ENCODE data around the gene NPR3. TPM values are rescaled to one million over a fixed set of nuclear protein-coding genes. Genes with fewer than 3 reads are reported as not detected.

NPR3 gene
- total and polyA plus RNA-seq, 2 of the 8 experiments (the other 6 are each of a cell fraction or from before 2014, with no cell fraction given), result not detected

- no peak overlapping the region for H2BK15ac ChIP-seq (ENCODE audit: low read length)
- H3K79me1 ChIP-seq (ENCODE audit: low read depth, low read length), result no peaks in the 10 kb centered on the region; the same call in 1 of the 2 replicates
- no peak for DNase-seq (ENCODE audit: low read depth in 1 of 2, low spot score in 2 of 2)
- no peak overlapping the region for H2BK20ac ChIP-seq (ENCODE audit: low read length)
- H3K36me3 ChIP-seq (ENCODE audit: control insufficient read depth in 2 of 4, insufficient read depth in 4 of 4, low read length in 3 of 4), result no peaks in the 10 kb centered on the region; a peak in 1 of 8 replicates
- H2AK5ac ChIP-seq (ENCODE audit: low read depth, low read length), result no peak overlapping the region
- H3K4ac ChIP-seq (replicated peaks; ENCODE audit: insufficient read length, low read depth, low read length), result no peak overlapping the region
- H3K4me2 ChIP-seq (ENCODE audit: insufficient read depth in 1 of 2, low read depth in 2 of 2, low read length in 2 of 2), result no peak overlapping the region
- H4K5ac ChIP-seq (ENCODE audit: insufficient read length, low read depth, low read length), result no peak overlapping the region
- no peak overlapping the region for H4K91ac ChIP-seq (replicated peaks; ENCODE audit: insufficient read length, low read length)
- H2BK120ac ChIP-seq (replicated peaks; ENCODE audit: low read depth, low read length), result no peak overlapping the region
- WGBS, 2 experiments (ENCODE audit: extremely low coverage in 1 of 2, insufficient coverage in 1 of 2, insufficient read length in 1 of 2, insufficient replicate concordance in 2 of 2, low coverage in 1 of 2, low lambda C conversion rate in 2 of 2, missing lambda C conversion rate in 1 of 2), result 83% methylated on average over 2 of the region's 2 CpGs; no CpG with 5 or more reads in 1 of the 2 experiments
- peaks cover 0 to 2% (median 1%) of the 10 kb centered on the region in 4 experiments; a peak in 2 of 7 replicates for H3K4me1 ChIP-seq (replicated peaks in 1 of 4; ENCODE audit: control insufficient read depth in 3 of 4, insufficient read depth in 4 of 4, low read length in 3 of 4)
- H3K18ac ChIP-seq (ENCODE audit: extremely low read depth, low read length), result no peak overlapping the region
- H3K4me3 ChIP-seq (ENCODE audit: extremely low read depth in 1 of 4, insufficient read depth in 2 of 4, low read depth in 3 of 4, low read length in 4 of 4), result no peak overlapping the region
- no peaks in the 10 kb centered on the region for H3K27me3 ChIP-seq (replicated peaks in 1 of 4; ENCODE audit: control insufficient read depth in 3 of 4, extremely low read depth in 1 of 4, insufficient read depth in 3 of 4, low read length in 3 of 4)
- H2AFZ ChIP-seq (ENCODE audit: low read length), result no peak overlapping the region
- no peak overlapping the region for H3K23ac ChIP-seq (ENCODE audit: insufficient read length)
- no peak overlapping the region for H3K27ac ChIP-seq (ENCODE audit: low read depth, low read length)
- CTCF ChIA-PET (ENCODE audit: partially characterized antibody), result no interaction called here
- no peak overlapping the region for H3K56ac ChIP-seq (replicated peaks; ENCODE audit: insufficient read length, low read depth, low read length)
- H3K14ac ChIP-seq (ENCODE audit: insufficient read length), result no peak overlapping the region
- no peak overlapping the region for H2BK12ac ChIP-seq (ENCODE audit: low read depth, low read length)
- no peaks in the 10 kb centered on the region for H4K20me1 ChIP-seq (replicated peaks in 1 of 2; ENCODE audit: control insufficient read depth in 1 of 2, insufficient read depth in 2 of 2, low read length in 2 of 2)
- POLR2A ChIA-PET (ENCODE audit: partially characterized antibody), result no interaction called here
- no peak for FAIRE-seq
- no peak overlapping the region for H3K9ac ChIP-seq (replicated peaks in 1 of 4; ENCODE audit: extremely low read depth in 1 of 4, low read depth in 3 of 4, low read length in 3 of 4)
- no peaks in the 10 kb centered on the region for H3K79me2 ChIP-seq (ENCODE audit: control insufficient read depth in 1 of 2, insufficient read depth in 2 of 2, low read length in 2 of 2)
- no peaks in the 10 kb centered on the region; the same call in 1 of the 2 replicates for H3K23me2 ChIP-seq (ENCODE audit: low read depth, low read length)
- no peak overlapping the region for H4K8ac ChIP-seq (ENCODE audit: extremely low read depth, insufficient read depth, low read length)
- H2BK5ac ChIP-seq (ENCODE audit: low read depth, low read length), result no peak overlapping the region
- peaks cover 23 to 25% of the 10 kb centered on the region in 2 experiments; a peak in 2 of 4 replicates for H3K9me3 ChIP-seq (ENCODE audit: insufficient read depth in 2 of 2, low read depth in 1 of 2, low read length in 1 of 2)
These were observed 28.0 kb upstream of the NPR3 start for GRCh38 chr5:32683125-32683524.

Measured in H1 (cell line).